ENCODE results near the gene NPAS1.

NPAS1 gene

DNA sequence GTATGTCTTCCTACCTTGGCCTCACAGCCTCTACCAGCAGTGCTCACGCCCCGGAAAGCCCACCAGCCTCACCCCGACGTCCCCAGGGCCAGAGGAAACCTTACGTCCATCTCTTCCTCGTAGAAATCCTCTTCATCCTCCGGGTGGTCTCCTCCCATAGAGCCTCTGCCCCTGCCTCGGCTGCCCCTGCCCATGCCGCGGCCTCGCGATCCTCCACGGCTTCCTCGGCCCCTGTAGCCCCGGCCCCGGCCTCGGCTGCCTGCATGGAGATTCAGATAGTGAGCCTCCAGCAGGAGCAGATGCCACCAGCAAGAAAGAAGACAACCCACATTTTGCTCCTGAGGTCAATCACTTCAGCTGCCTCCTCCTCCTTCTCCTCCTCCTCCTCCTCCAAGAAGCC, 66.6 kb downstream of the NPAS1 start:
- H3K4me1 ChIP-seq (ENCODE audit: control insufficient read depth, low read length), result no peaks in the 10 kb centered on the region
- H3K79me2 ChIP-seq (ENCODE audit: control insufficient read depth, low read length), result peaks cover 13% of the 10 kb centered on the region
- no peak overlapping the region for H3K4me3 ChIP-seq (ENCODE audit: low read length)
- no peak overlapping the region for H3K4me2 ChIP-seq (ENCODE audit: low read length)
- H4K20me1 ChIP-seq (ENCODE audit: control insufficient read depth, insufficient read depth, low read depth, low read length), result no peaks in the 10 kb centered on the region
- no peaks in the 10 kb centered on the region for H3K9me2 ChIP-seq (replicated peaks; ENCODE audit: control insufficient read depth, low read length)
- 0 out of 2 replicates have a peak, but pooled peaks cover under 1% of the 10 kb centered on the region for H3F3A ChIP-seq (ENCODE audit: control insufficient read depth, insufficient read depth)
- no peak overlapping the region for H3K27ac ChIP-seq (ENCODE audit: low read depth, low read length)
- H3K9me3 ChIP-seq (ENCODE audit: control insufficient read depth, insufficient read depth, low read length), result no peaks in the 10 kb centered on the region
- H3K27me3 ChIP-seq (ENCODE audit: control insufficient read depth, low read length), result no peaks in the 10 kb centered on the region
- peaks cover 91% of the 10 kb centered on the region for H3K36me3 ChIP-seq (ENCODE audit: control insufficient read depth, low read length)
- TF ChIP-seq, protein P1, sequence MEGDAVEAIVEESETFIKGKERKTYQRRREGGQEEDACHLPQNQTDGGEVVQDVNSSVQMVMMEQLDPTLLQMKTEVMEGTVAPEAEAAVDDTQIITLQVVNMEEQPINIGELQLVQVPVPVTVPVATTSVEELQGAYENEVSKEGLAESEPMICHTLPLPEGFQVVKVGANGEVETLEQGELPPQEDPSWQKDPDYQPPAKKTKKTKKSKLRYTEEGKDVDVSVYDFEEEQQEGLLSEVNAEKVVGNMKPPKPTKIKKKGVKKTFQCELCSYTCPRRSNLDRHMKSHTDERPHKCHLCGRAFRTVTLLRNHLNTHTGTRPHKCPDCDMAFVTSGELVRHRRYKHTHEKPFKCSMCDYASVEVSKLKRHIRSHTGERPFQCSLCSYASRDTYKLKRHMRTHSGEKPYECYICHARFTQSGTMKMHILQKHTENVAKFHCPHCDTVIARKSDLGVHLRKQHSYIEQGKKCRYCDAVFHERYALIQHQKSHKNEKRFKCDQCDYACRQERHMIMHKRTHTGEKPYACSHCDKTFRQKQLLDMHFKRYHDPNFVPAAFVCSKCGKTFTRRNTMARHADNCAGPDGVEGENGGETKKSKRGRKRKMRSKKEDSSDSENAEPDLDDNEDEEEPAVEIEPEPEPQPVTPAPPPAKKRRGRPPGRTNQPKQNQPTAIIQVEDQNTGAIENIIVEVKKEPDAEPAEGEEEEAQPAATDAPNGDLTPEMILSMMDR (IDR thresholded peaks at IDR 0.05; ENCODE audit: low read depth, low read length, poor library complexity, severe bottlenecking), result no peak
- TF ChIP-seq EZH2phosphoT487 (IDR thresholded peaks at IDR 0.05; ENCODE audit: borderline replicate concordance, low read length), result no peak

DNA sequence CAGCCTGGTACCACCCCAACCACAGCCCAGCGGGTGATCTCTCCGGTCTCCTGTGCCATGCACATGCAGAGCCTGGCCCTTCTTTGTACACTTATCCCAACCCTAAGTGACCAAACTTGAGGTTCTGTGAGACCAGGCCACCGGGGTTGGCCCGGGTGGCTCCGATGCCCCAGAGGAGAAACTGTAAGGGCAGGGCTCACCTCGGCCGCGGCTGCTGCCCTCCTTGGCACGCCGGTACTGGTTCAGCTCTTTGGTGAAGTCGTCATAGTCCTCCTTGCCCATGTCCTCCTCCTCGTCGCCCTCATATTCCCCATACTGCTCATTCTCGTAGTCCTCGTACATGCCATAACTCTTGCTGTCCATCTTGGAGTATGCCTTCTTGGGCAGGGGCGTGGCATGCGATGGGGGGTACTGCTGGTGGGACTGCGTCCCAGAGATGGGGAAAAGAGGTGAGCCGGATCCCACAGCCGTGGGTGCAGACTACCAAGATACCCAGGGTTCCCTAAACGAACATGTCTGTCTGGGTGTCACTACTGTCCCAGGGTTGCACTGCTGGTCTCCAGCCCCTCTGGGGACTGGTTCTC, 70.2 kb downstream of the NPAS1 start:
- H3K4me1 ChIP-seq (ENCODE audit: control insufficient read depth, low read length), result no peaks in the 10 kb centered on the region
- peaks cover 81% of the 10 kb centered on the region for H3K36me3 ChIP-seq (ENCODE audit: control insufficient read depth, low read length)
- no peaks in the 10 kb centered on the region for H3K27me3 ChIP-seq (ENCODE audit: control insufficient read depth, low read length)
- no peak overlapping the region for H3K27ac ChIP-seq (ENCODE audit: low read depth, low read length)
- no peaks in the 10 kb centered on the region for H3K9me2 ChIP-seq (replicated peaks; ENCODE audit: control insufficient read depth, low read length)
- H4K20me1 ChIP-seq (ENCODE audit: control insufficient read depth, insufficient read depth, low read depth, low read length), result no peaks in the 10 kb centered on the region
- no peak for TF ChIP-seq EZH2phosphoT487 (IDR thresholded peaks at IDR 0.05; ENCODE audit: borderline replicate concordance, low read length)
- TF ChIP-seq, protein P1 (IDR thresholded peaks at IDR 0.05; ENCODE audit: low read depth, low read length, poor library complexity, severe bottlenecking), result no peak
- no peak overlapping the region for H3K4me2 ChIP-seq (ENCODE audit: low read length)
- H3F3A ChIP-seq (ENCODE audit: control insufficient read depth, insufficient read depth), result no peaks in the 10 kb centered on the region
- H3K9me3 ChIP-seq (ENCODE audit: control insufficient read depth, insufficient read depth, low read length), result no peaks in the 10 kb centered on the region
- H3K79me2 ChIP-seq (ENCODE audit: control insufficient read depth, low read length), result peaks cover 40% of the 10 kb centered on the region
- no peak overlapping the region for H3K4me3 ChIP-seq (ENCODE audit: low read length)

GRCh38 chr19:47093254-47093653, 73.6 kb downstream of the NPAS1 start:
- Histone ChIP-seq H3K4me2 (ENCODE audit: low read length) (no peak overlapping the region), H3K9me3 (ENCODE audit: control insufficient read depth, insufficient read depth, low read length) (no peaks in the 10 kb centered on the region), H3K27me3 (ENCODE audit: control insufficient read depth, low read length) (no peaks in the 10 kb centered on the region), H3K36me3 (ENCODE audit: control insufficient read depth, low read length) (peaks cover 84% of the 10 kb centered on the region), H3K79me2 (ENCODE audit: control insufficient read depth, low read length) (peaks cover 74% of the 10 kb centered on the region), H4K20me1 (ENCODE audit: control insufficient read depth, insufficient read depth, low read depth, low read length) (peaks cover 9% of the 10 kb centered on the region; the same call in 1 of the 2 replicates), H3K27ac (ENCODE audit: low read depth, low read length) (no peak overlapping the region), H3K4me3 (ENCODE audit: low read length) (no peak overlapping the region), H3K9me2 (replicated peaks; ENCODE audit: control insufficient read depth, low read length) (no peaks in the 10 kb centered on the region), H3K4me1 (ENCODE audit: control insufficient read depth, low read length) (0 out of 2 replicates have a peak, but pooled peaks cover 3% of the 10 kb centered on the region), H3F3A (ENCODE audit: control insufficient read depth, insufficient read depth) (no peaks in the 10 kb centered on the region)
- TF ChIP-seq, protein P1 (IDR thresholded peaks at IDR 0.05; ENCODE audit: low read depth, low read length, poor library complexity, severe bottlenecking), result no peak
- no peak for TF ChIP-seq EZH2phosphoT487 (IDR thresholded peaks at IDR 0.05; ENCODE audit: borderline replicate concordance, low read length)

All from DOHH2 (cell line).